ENCODE data around the gene ARHGAP15. TPM values are rescaled to one million over a fixed set of nuclear protein-coding genes. Genes with fewer than 3 reads are reported as not detected.

The ARHGAP15 gene
- polyA plus RNA-seq, 2 of the 4 experiments (the other 2 are of a cell fraction) = 0.34 TPM; not detected in 1

DNA sequence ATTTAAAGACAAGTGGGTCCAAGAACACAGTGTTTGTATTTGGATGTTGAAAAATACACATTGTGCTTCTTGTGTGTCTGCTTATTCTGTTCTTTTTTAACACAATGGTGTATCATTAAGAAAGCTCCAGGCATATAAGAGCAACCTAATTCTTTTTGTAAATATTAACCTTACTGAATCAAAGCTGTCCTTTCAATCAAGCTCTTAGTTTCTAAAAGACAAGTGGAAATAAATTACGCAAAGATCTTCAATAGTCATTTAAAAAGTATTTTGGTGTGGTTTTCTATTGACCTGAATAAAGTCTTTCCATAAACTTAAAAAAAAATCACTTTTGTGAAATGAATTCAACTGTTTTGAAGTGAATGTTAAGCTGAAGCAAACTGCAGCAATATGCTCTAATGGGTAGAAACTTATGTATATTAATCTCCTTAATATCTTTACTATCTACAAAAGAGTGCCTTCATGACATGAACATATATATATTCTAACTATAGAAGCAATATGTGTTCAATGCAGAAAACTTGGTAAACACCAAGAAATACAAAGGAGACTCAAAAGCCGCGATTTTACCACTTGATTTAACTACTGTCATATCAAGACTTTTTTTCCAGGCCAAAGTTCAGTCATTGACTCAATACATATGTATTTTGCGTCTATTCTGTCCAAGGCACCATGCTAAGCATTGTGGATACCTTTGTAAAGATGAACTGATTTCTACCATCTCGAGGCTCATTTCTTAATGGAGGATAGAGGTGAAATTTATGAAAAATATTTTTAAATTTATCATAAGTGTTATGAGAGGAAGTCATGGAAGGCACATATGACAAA is 97.7 kb downstream of the ARHGAP15 start:
- Histone ChIP-seq H3K27ac (no peak overlapping the region), H3K4me1 (no peaks in the 10 kb centered on the region), H3K4me3 (no peak overlapping the region), H3K4me2 (no peak overlapping the region), H3K9me3 (no peaks in the 10 kb centered on the region)
- no peak for TF ChIP-seq TP53 (CRISPR knock-in tag; IDR thresholded peaks at IDR 0.05)
- TF ChIP-seq FOSL2 (IDR thresholded peaks at IDR 0.05) = no peak
- TF ChIP-seq FOSL2 (CRISPR knock-in tag; IDR thresholded peaks at IDR 0.05) = no peak
- TF ChIP-seq, protein P1, sequence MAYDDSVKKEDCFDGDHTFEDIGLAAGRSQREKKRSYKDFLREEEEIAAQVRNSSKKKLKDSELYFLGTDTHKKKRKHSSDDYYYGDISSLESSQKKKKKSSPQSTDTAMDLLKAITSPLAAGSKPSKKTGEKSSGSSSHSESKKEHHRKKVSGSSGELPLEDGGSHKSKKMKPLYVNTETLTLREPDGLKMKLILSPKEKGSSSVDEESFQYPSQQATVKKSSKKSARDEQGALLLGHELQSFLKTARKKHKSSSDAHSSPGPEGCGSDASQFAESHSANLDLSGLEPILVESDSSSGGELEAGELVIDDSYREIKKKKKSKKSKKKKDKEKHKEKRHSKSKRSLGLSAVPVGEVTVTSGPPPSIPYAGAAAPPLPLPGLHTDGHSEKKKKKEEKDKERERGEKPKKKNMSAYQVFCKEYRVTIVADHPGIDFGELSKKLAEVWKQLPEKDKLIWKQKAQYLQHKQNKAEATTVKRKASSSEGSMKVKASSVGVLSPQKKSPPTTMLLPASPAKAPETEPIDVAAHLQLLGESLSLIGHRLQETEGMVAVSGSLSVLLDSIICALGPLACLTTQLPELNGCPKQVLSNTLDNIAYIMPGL (CRISPR knock-in tag; IDR thresholded peaks at IDR 0.05; ENCODE audit: borderline replicate concordance) = no peak
- TF ChIP-seq, protein P2, sequence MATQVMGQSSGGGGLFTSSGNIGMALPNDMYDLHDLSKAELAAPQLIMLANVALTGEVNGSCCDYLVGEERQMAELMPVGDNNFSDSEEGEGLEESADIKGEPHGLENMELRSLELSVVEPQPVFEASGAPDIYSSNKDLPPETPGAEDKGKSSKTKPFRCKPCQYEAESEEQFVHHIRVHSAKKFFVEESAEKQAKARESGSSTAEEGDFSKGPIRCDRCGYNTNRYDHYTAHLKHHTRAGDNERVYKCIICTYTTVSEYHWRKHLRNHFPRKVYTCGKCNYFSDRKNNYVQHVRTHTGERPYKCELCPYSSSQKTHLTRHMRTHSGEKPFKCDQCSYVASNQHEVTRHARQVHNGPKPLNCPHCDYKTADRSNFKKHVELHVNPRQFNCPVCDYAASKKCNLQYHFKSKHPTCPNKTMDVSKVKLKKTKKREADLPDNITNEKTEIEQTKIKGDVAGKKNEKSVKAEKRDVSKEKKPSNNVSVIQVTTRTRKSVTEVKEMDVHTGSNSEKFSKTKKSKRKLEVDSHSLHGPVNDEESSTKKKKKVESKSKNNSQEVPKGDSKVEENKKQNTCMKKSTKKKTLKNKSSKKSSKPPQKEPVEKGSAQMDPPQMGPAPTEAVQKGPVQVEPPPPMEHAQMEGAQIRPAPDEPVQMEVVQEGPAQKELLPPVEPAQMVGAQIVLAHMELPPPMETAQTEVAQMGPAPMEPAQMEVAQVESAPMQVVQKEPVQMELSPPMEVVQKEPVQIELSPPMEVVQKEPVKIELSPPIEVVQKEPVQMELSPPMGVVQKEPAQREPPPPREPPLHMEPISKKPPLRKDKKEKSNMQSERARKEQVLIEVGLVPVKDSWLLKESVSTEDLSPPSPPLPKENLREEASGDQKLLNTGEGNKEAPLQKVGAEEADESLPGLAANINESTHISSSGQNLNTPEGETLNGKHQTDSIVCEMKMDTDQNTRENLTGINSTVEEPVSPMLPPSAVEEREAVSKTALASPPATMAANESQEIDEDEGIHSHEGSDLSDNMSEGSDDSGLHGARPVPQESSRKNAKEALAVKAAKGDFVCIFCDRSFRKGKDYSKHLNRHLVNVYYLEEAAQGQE (IDR thresholded peaks at IDR 0.05) = no peak
- no peak for TF ChIP-seq RAD21 (conservative IDR thresholded peaks at IDR 0.05 in 1 of 2, IDR thresholded peaks at IDR 0.05 in 1 of 2)
- TF ChIP-seq POLR2A (IDR thresholded peaks at IDR 0.05; ENCODE audit: low read length) = no peak
- TF ChIP-seq MAFK (IDR thresholded peaks at IDR 0.05; ENCODE audit: partially characterized antibody) = no peak
- TF ChIP-seq, protein P3, sequence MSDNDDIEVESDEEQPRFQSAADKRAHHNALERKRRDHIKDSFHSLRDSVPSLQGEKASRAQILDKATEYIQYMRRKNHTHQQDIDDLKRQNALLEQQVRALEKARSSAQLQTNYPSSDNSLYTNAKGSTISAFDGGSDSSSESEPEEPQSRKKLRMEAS (IDR thresholded peaks at IDR 0.05) = no peak
- no peak for FAIRE-seq
- ATAC-seq = no peak
- 32% methylated on average over 5 of the region's 5 CpGs for WGBS (ENCODE audit: missing lambda C conversion rate)
- POLR2A ChIA-PET = no interaction called here
- DNase-seq (ENCODE audit: low read depth in 1 of 2, low spot score in 1 of 2) = no peak
- CTCF ChIA-PET = no interaction called here

DNA sequence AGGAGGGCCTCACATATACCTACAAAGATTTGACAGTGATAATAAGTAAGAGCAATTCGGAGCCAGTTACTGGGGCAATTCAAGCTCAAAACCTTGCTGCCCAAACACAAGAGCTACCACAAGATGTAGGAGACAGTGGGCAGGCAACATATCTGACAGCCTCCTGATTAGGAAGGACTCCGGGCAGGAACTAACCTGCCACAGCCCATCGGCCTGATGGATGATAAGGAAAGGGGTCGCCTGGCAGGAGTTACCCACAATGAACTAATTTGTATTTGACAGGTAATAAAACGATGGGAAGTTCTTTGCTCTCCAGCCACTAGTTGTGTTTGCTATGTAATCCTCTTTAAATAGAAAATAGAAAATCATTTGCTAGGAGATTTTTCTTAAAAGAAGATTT is 100.2 kb downstream of the ARHGAP15 start:
- ChIA-PET POLR2A (no interaction called here), CTCF (interaction anchor here (1.0 kb wide), 1 partner anchor 93 kb away, joined by 3 read pairs; no protein-coding TSS in a partner anchor)
- FAIRE-seq (no peak), ATAC-seq (no peak), DNase-seq (ENCODE audit: low read depth in 1 of 2, low spot score in 1 of 2) (no peak)
- H3K27ac ChIP-seq = no peak overlapping the region
- H3K4me3 ChIP-seq = no peak overlapping the region
- H3K4me2 ChIP-seq = no peak overlapping the region
- 30% methylated on average over 5 of the region's 5 CpGs for WGBS (ENCODE audit: missing lambda C conversion rate)
- TF ChIP-seq FOSL2 (IDR thresholded peaks at IDR 0.05) (no peak), FOSL2 (CRISPR knock-in tag; IDR thresholded peaks at IDR 0.05) (no peak), NFE2L2 (conservative IDR thresholded peaks at IDR 0.05; ENCODE audit: low read length) (no peak), BHLHE40 (IDR thresholded peaks at IDR 0.05; ENCODE audit: low read depth, low read length) (no peak), CBX8 (IDR thresholded peaks at IDR 0.05) (no peak), RARB (CRISPR knock-in tag; IDR thresholded peaks at IDR 0.05) (no peak), MYC (IDR thresholded peaks at IDR 0.05; ENCODE audit: borderline replicate concordance, low read length) (no peak), GATA3 (IDR thresholded peaks at IDR 0.05; ENCODE audit: borderline replicate concordance) (no peak), RCOR1 (IDR thresholded peaks at IDR 0.05; ENCODE audit: low read depth, low read length) (no peak), MAZ (IDR thresholded peaks at IDR 0.05; ENCODE audit: borderline replicate concordance, low read depth, low read length) (no peak), NPAS2 (CRISPR knock-in tag; IDR thresholded peaks at IDR 0.05; ENCODE audit: borderline replicate concordance) (no peak), JUNB (IDR thresholded peaks at IDR 0.05) (no peak), RFX5 (IDR thresholded peaks at IDR 0.05) (no peak), EHF (CRISPR knock-in tag; IDR thresholded peaks at IDR 0.05) (no peak), POLR2A (IDR thresholded peaks at IDR 0.05; ENCODE audit: low read length) (no peak), RNF2 (IDR thresholded peaks at IDR 0.05; ENCODE audit: borderline replicate concordance, low read depth) (no peak), ZC3H11A (IDR thresholded peaks at IDR 0.05) (no peak)
- TF ChIP-seq, protein P2 (IDR thresholded peaks at IDR 0.05) = no peak
- TF ChIP-seq, protein P3 (IDR thresholded peaks at IDR 0.05) = no peak
- H3K4me1 ChIP-seq = no peaks in the 10 kb centered on the region
- H3K9me3 ChIP-seq = no peaks in the 10 kb centered on the region

Data from A549 (cell line).